GM21447 (cell line): ENCODE measurements around the gene NOP9.
"Not testable (repeated sequence)": the region's sequence is repeated elsewhere in the genome, so short reads cannot be mapped to it uniquely, and the experiment has no call there.

Source experiments
- ATAC-seq: cut with Tn5 transposase; IDR thresholded peaks from one replicate; pipeline ENCODE4 v1.9.1; 2021; ENCODE audit not compliant: unreplicated experiment

Gene NOP9

GRCh38 chr14:24342889-24343288 lies 43.2 kb downstream of the NOP9 start:
- no peak for ATAC-seq

DNA sequence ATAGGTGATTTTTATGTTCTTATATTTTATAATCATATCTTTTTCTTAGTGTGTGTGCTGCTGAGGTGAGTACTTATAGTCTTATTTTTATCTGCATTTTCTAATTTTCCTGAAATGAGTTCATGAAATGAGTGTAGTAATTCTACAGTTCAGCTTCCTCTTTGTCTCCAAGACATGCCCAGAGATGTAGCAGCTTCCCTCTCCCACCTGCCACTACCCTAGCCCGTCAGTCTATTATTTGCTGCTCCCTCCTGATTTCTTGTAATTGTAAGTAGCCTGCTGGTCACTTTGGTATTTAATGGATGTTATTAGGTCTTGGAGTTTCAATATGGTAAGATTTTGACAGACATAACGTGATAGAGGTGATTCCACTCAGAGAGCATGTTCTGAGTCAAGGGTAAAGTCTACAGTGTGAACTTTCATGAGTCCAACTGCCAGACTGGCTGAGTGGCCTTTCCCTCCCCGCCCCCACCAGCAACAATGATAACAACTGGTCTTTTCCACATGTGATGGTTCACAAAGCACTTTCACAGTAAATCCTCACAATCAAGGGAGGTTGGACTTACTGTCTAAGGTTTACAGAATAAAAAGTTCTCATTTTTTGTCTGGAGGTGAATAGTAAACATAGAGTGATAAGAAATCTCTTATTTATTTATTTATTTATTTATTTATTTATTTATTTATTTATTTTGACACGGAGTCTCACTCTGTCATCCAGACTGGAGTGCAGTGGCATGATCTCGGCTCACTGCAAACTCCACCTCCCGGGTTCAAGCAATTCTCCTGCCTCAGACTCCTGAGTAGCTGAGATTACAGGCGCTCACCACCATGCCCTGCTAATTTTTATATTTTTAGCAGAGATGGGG lies 44.4 kb downstream of the NOP9 start:
- ATAC-seq, result no peak

GRCh38 chr14:24347134-24347533 lies 47.5 kb downstream of the NOP9 start:
- ATAC-seq, result no peak

- no peak for ATAC-seq
These were observed 48.5 kb downstream of the NOP9 start for GRCh38 chr14:24348186-24348585.

DNA sequence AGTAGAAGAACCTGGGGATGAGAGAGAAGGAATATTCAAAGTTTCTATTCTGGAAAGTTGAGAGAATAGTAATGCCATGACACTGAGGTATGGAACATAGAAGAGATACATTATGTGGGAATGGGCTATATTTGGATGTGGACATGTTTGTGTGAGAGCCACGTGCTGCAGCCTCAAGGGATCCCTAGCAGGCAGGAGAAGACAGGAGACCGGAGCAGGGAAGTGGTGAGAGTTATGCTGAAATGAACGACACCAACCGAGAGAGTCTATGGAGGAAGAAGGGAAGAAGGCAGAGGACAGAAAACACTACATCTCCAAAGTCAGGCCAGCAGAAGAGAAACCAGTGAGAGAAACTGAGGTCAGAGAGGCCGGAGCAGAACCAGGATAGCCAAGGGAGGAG lies 50.1 kb downstream of the NOP9 start:
- ATAC-seq, result no peak

GRCh38 chr14:24351517-24351916 lies 51.9 kb downstream of the NOP9 start:
- no peak for ATAC-seq

DNA sequence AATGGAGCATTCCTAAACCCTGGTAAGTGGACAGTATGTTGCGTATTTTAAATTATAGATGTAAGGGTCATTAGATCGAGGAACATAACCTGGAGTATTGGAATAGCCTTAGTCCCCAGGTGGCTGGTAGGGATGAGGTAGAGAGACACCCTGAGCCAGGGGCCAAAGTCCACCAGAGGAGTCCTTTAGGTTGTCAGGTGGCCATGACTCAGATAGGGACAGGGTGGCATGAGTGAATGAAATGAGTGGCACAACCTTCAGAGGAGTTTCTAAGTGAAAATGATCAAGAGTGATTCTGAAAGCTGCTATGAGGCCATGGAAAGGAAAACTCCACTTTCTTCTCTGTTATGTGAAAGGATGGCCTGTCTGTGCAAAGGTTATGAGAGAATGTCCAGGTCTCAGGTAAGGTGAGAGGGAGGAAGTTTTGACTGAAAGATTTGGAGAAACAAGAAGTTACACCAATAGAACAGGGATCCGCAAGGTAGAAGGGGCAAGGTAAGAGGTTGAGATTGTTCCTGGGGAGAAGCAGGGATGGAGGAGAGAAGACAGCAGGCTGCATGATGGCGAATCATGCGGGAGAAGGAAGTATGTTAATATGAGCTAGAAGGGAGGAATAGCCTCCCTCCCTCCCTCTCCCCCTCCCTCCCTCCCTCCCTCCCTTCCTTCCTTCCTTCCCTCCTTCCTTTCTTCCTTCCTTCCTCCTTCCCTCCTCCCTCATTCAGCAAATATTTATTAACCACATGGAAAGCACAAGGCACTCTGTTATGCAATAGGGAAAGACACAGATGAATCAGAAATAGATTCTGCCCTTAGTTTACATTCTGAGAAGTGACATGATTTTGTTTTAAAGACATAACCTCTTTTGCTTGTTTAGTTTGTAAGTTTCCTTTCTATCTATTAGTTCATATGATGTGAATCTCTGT lies 54.2 kb downstream of the NOP9 start:
- no peak for ATAC-seq

- not testable (repeated sequence) for ATAC-seq
These were observed 54.8 kb downstream of the NOP9 start for GRCh38 chr14:24354482-24354825.

DNA sequence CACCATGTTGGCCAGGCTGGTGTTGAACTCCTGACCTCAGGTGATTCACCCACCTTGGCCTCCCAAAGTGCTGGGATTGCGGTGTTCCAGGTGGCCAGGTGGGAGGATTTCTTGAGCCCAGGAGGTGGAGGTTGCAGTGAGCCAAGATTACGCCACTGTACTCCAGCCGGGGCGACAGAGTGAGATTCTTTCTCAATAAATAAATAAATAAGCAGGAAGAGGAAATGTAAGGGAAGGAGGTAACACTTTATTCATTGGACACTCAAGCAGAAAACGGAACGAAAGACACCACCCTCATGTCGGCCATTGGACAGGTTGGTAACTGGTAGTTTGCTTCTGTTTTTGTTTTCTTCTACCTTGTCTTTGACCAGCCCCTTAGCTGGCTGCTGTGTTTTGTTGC lies 55.4 kb downstream of the NOP9 start:
- ATAC-seq, result no peak

- ATAC-seq, result no peak
These were observed 56.6 kb downstream of the NOP9 start for GRCh38 chr14:24356208-24356607.
